ENCODE measurements around the gene PDE4B. TPM values are rescaled to one million over a fixed set of nuclear protein-coding genes. Genes with fewer than 3 reads are reported as not detected.

The PDE4B gene
- total RNA-seq, 1 donor from 2014 or later = 23.9 TPM

DNA sequence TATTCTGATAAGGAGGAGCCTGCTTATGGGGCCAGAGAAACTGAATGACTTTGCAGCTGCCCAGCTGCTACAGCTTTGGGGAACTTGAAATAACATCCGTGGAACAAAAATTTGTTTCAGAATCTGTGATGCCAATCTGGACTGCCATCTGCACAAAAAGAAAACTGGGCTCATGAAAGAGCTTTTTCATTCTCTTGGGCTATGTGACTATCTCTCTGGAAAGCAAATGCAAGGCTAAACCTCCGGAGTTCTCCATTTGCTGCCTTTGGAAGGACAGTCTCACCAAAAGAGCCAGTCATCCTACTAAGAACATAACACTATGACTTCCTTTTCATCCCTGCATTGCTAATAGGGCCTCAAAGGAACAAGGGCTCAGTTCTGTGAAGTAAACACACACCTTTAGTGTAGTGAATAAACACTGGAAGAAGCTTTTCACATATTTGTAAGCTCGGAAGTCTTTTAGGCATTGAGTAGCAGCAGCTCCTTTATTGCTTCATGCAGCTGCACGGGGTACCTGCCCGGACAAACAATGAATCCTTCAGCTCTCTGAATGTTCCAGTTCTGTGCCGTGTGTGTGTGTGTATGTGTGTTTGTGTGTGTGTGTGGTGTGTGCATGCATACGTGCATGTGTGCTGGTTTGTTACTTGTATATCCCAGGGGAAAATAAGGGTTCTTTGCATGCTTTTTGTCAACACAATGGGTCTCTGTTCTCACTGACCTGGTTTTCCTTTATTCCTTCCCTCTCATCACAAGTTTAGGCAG, 485.7 kb downstream of the PDE4B start:
- intact Hi-C loops (cut with DNase I) = no loop called here
- DNase-seq (ENCODE audit: low spot score) (no peak), ATAC-seq (peak; percentile 83)

DNA sequence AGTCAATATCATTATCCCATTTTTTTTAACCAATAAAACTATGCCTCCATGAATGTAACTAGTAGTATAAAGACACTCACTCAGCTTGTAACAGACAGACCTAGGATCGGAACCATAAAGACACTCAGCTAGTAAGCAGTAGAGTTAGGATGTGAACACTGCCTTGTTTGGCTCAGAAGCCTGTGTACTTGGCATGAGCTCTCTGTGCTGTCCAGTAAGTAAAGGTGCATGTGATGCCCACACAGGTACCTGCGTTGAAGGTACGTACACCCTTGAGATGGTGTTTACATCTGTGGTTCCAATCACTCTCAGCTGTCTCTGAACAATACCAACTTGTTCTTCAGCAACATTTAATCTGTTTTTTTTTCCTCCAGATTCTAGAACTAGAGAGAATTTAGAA, 489.1 kb downstream of the PDE4B start:
- no peak for DNase-seq (ENCODE audit: low spot score)
- no peak for ATAC-seq
- intact Hi-C loops (cut with DNase I) = no loop called here

GRCh38 chr1:66282343-66282852, 489.7 kb downstream of the PDE4B start:
- DNase-seq (ENCODE audit: low spot score) (no peak), ATAC-seq (no peak)

GRCh38 chr1:66282891-66283621, 490.4 kb downstream of the PDE4B start:
- intact Hi-C loops (cut with DNase I) = no loop called here
- ATAC-seq = no peak
- no peak for DNase-seq (ENCODE audit: low spot score)

More at GRCh38 chr1:66282343-66282852, 489.7 kb downstream of the PDE4B start:
- intact Hi-C loops (cut with DNase I) = no loop called here

DNA sequence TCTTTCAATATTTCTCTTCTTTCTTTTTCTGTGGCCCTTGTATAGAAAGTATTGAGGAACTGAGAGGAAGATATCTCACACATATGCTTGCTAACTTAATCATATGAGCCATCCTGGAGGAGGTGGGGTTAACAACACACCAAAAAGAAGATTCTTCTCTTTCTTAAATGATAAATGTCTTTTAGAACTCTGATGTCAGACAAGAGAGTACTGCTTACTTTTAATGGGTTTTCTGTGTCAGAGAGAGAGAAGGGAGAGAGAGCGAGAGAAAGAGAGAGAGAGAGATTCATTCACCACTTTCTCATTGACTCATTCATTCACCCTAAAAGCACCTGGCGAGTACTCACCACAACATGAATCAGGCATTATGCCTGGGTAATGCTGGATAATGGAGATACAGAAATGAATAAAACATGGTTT, 490.9 kb downstream of the PDE4B start:
- intact Hi-C loops (cut with DNase I) = no loop called here
- DNase-seq (ENCODE audit: low spot score) (no peak), ATAC-seq (no peak)

DNA sequence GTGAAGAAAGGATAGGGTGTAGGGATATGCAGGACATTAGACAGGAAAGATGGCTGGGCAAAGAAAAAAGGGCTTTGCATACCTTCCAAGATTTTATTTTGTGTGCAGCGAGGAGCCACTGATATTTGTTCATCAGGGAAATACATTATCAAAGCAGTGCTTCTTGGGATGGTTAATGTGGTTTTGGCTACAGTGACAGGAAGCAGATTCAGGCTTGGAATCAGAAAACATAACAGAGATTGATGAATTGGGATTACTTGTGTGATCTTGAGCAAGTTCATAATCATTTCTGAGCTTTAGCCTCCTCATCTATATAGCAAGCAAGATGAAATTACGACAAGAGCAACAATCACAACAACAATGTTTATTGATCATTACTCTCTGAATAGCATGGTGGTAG, 492.1 kb downstream of the PDE4B start:
- ATAC-seq (no peak), DNase-seq (ENCODE audit: low spot score) (no peak)
- intact Hi-C loops (cut with DNase I) = no loop called here

DNA sequence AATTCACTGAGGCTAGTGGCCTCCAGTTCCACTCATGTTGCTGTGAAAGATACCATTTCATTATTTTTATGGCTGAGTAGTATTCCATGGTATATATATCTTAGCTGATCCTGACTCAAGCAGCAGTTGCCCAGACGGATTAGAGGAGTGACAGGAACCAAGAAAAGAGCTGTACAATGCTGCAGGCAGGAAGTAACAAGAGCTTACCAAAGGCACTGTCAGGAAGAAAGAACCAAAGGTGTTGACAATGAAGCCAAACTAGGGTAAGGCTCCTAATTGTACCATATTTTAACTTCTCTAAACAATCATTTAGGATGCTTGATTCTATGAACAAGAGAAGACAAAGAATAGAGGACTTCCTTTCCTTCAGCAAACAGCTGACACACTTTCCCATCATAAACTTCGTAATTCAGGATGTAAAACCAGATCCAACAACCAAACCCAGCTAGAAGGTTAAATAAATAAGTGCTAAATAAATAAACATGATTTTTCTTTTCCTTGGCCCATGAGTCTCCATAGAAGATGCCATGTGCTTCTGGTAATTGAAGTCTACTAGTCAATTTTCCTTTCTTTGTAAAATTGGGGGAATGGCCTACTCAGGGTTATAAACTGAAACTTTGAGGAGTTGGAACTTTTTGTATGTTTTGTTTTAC, 493.0 kb downstream of the PDE4B start:
- DNase-seq (ENCODE audit: low spot score) (no peak), ATAC-seq (no peak)
- intact Hi-C loops (cut with DNase I) = no loop called here

- no peak for ATAC-seq
- no peak for DNase-seq (ENCODE audit: low spot score)
- intact Hi-C loops (cut with DNase I) = no loop called here
Measured at GRCh38 chr1:66286307-66286706, 493.6 kb downstream of the PDE4B start.

DNA sequence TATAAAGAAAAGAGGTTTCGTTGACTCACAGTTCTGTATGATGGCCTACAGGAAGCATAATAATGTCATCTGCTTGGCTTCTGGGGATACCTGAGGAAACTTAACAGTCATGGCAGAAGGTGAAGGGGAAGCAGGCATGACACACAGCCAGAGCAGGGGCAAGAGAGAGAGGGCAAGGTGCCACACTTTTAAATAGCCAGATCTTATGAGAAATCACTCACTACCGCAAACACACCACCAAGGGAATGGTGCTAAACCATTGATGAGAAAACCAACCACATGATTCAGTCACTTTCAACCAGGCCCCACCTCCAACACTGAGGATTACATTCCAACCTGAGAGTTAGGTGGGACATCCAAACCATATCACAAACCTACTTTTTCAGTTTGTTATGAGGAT, 495.4 kb downstream of the PDE4B start:
- DNase-seq (ENCODE audit: low spot score) (no peak), ATAC-seq (no peak)

DNA sequence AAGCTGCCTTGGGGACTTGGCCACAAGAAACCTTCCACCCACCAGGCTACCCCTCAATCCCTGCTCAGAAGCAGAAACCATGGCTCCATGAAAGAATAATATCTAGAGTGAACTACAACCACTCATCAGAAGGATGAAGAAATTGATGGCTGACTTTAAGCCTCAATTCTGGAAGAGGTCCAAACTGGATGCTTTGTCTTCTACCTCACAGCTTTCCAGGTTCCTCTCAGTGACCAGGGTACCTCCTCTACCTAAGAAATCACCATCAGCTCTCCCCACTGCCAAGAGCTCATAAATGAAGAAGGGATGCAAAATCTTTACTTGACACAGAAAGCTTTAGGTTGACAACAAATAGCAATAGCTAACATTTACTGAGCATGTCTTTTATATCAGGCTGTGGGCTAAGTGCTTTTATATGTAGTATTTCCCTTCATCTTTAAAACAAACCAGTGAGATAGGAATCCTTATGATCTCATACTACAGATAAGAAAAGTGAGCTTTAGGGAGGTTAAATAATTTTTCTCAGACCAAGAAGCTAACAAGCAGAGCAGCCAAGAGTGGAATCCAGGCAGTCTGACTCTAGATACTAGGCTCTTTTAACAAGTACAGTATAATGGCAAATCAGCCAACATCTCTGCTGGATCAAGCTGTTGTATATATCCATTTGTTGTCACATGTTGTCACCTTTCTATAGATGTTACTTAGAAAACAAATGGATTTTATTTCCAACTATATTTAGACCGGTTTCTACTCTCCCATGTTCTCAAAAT, 498.3 kb downstream of the PDE4B start:
- no peak for DNase-seq (ENCODE audit: low spot score)
- no peak for ATAC-seq
- intact Hi-C loops (cut with DNase I) = no loop called here

More for the DNA sequence above, 495.4 kb downstream of the PDE4B start:
- intact Hi-C loops (cut with DNase I) = no loop called here

- no peak for DNase-seq (ENCODE audit: low spot score)
- intact Hi-C loops (cut with DNase I) = no loop called here
- no peak for ATAC-seq
Measured at GRCh38 chr1:66291531-66291864, 498.8 kb downstream of the PDE4B start.

DNA sequence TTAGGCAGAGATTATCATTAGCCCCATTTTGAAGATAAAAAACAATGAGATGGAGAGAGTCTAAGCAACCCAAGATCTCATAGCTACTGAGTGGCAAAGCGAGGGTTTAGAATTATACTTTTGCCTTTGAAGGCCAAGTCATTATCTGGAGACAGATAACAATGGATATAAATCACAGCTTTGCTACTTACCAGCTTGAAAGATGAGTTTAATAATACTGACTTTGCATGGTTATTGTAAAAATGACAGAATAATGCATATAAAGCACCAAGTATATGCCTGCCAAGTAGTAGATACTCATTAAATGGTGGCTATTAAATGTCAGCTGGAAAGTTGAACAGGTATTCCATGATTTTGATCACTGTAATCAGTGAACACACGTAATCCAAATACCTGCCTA, 499.6 kb downstream of the PDE4B start:
- no peak for ATAC-seq
- no peak for DNase-seq (ENCODE audit: low spot score)
- intact Hi-C loops (cut with DNase I) = no loop called here

GRCh38 chr1:66292944-66293343, 500.2 kb downstream of the PDE4B start:
- ATAC-seq (peak; percentile 94), DNase-seq (ENCODE audit: low spot score) (peak; percentile 74)
- intact Hi-C loops (cut with DNase I) = no loop called here

DNA sequence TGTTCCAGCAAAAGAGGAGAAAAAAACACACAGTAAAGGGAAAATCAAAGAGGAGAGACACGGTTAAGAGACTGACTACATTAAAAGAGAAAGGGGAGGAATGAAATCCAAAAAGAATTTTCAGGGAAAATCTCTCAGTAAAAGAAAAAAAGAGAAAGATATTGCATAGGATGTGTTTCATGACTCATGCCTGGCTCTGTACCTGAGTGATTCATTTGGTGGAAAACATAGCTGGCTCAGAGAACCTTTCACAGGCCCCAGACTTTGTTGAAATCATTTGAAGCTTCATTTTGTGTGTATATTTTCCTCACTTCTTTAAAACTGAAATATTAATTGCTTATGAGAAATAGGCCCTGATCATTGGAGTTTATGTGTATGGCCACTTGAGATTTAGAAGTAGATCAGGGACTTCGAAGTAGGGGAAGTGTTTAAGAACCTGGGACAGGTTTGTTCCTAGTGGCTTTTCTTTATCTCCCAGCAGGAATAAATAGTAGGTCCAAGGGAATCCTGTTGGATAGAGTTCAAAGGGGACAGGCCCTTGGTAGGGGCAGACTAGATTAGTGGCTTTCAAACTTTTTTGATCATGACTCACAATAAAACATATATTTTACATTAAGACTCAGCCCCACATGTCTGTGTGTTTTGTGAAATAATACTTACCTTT, 502.1 kb downstream of the PDE4B start:
- intact Hi-C loops (cut with DNase I) = no loop called here
- DNase-seq (ENCODE audit: low spot score) (no peak), ATAC-seq (peak; percentile 58)

DNA sequence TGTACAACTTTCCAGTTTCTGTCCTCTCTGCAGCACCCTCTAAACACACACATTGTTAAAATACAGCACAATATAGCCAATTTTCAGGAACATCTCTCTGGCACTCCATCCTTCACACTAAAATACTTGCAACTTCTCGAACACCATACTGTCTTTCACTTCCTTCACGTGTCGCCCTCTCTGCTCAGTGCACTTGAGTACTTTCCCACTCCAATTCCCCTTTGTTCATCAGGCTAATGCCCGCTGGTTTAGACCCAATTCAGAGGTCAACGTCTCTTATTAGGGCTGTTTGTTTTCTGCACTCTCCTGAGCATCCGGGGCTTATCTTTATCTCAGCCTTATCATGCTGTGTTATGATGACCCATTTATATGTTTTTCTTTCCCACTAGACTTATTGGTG, 503.1 kb downstream of the PDE4B start:
- intact Hi-C loops (cut with DNase I) = no loop called here
- no peak for DNase-seq (ENCODE audit: low spot score)
- no peak for ATAC-seq

DNA sequence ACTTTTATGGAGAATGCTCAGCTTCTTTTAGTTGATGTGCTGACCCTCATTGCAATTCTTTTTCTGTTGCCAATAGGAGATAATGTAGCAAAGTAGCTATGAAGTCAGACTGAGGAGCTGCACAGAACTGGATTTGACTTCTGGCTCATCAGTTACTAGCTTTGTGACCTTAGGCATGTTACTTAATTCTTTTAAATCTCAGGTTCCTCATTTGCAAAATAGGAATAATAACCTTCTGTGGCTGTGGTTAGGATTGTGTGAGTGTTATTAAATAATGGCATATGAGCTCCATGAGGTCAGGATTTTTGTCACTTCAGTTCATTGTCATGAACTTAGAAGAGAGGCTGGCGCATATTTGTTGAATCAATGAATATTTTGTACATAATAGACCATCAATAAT, 503.7 kb downstream of the PDE4B start:
- DNase-seq (ENCODE audit: low spot score) = no peak
- intact Hi-C loops (cut with DNase I) = no loop called here
- ATAC-seq = peak; percentile 40

DNA sequence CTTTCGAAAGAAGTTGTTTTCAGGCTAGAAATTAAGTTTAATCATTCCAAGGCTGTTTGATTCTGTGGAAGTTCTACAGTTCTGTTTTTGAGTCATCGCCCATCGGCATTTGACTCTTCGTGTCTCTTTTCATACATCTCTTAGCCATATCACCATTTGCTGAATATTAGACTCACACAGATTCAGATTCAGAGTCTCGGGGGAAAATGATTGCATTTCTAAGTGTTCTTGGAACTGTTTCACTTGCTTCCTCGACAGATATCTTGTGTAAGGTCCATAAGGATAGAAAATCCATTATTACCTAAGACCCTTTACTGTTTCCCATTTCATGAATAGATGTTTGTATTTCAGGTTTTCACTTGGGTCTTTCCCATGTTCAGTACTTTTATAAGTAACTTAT, 504.3 kb downstream of the PDE4B start:
- no peak for DNase-seq (ENCODE audit: low spot score)
- intact Hi-C loops (cut with DNase I) = no loop called here
- ATAC-seq = peak; percentile 3

- ATAC-seq = no peak
- intact Hi-C loops (cut with DNase I) = no loop called here
- DNase-seq (ENCODE audit: low spot score) = no peak
Measured at GRCh38 chr1:66298464-66298863, 505.8 kb downstream of the PDE4B start.

Data from sciatic nerve (tissue), 2 donors.